HG03521 (cell line): ENCODE data around the gene OR1K1.
"Not testable (repeated sequence)": the region's sequence is repeated elsewhere in the genome, so short reads cannot be mapped to it uniquely, and the experiment has no call there.

Experiments
- ATAC-seq: cut with Tn5 transposase; IDR thresholded peaks from one replicate; pipeline ENCODE4 v1.9.1; 2021; ENCODE audit warnings: mild to moderate bottlenecking, moderate library complexity; ENCODE audit not compliant: unreplicated experiment

The OR1K1 gene

DNA sequence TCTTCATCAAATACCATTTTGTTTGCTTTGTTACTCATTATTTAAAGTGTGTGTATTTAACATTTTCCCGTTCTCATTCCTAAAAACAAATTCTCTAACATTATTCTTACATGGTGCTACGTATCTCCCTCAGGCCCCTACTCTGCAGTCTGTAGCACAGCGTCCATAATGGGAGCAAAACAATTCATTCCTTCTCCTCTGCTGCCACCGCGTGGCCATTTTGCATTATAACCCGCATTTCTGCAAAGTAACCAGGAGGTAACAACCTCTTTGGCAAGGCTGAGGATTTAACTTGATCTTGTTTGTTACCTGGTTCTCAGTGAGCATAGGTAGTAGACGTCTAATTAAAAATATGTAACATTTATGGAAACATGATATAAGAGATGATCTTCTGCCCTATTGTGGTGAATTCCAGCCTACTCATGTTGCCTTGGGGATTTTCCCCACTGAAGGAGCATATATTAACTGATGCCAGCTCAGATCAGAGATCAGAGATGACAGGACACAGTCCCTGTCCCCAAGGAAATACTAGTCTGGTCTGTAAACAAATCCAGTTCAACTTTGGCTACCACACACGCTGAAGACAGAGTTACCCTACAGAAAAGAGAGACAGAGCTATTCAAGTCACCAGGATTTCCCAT lies 10.5 kb downstream of the OR1K1 start:
- peak; percentile 55 for ATAC-seq

DNA sequence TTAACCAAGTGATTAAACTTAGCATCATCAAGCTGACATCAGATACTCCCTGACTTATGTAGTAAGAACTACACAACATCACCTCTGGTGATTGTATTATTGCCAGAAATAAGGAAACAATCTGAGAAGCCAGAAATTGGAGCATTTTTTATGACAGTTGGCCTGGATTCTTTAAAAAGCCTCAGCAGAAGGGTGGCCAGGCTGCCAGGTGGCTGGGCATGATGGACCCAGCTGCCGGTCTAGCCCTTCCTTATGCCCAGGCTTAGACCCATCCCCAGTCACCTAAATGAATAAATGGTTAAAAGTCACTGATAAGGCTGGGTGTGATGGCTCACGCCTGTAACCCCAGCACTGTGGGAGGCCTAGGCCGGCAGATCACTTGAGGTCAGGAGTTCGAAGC lies 12.8 kb downstream of the OR1K1 start:
- no peak for ATAC-seq

DNA sequence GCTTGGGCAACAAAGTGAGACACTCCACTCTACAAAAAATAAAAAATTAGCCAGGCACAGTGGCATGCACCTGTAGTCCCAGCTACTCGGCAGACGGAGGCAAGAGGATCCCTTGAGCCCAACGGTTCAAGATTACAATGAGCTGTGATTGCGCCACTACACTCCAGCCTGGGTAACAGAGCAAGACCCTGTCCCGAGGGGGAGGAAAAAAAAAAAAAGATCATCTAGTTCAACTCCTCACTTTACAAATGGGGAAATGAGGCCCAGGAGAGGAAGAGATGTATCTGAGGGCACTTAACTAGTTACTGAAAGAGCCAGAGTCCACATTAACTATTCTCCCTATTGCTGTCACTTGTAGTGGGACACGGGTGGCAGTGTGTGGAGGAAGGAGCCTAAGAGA lies 14.6 kb downstream of the OR1K1 start:
- ATAC-seq: no peak

DNA sequence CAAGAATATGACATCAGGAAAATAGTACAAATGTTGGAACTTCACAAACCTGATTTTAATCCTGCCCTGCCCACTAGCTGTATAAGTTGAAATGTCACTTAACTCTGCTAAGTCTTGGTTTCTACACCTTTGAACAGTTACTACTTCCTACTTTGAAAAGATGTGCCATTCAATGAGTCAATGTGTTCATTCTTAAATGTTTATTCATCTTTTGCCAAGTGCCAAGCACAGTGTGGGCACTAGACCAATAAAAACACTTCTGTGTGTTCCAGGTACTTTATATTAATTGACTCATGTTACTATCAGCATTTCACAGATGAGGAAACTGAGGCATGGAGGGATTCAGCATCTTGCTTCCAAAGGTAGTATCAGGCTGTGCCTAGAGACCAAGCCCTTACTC lies 15.6 kb downstream of the OR1K1 start:
- ATAC-seq: no peak

DNA sequence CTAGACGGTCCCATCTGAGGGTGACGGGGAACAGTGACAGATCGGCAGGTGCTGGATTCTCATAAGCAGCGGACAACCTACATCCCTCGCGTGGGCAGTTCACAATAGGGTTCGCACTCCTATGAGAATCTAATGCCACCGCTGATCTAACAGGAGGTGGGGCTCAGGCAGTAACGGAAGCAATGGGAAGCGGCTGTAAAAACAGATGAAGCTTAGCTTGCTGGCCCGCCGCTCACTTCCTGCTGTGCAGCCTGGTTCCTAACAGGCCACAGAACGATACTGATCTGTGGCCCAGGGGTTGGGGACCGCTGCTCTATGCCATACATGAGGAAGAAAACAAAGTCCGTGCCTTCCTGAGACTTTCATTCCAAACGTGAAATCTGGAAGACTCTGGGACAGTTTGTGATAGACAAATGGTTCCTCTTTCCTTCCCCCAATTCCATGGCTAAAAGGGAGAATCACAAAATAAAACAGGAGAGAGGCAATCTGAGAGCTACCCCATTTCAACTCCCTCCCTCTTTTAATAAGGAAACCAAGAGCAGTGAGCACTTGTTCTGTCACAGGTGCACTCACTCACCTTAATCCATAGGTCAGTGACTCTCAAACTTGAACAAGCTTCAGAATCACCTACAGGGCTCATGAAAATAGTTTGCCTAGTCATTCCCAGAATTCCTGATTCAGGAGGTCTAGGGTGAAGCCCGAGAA lies 16.4 kb downstream of the OR1K1 start:
- no peak for ATAC-seq

DNA sequence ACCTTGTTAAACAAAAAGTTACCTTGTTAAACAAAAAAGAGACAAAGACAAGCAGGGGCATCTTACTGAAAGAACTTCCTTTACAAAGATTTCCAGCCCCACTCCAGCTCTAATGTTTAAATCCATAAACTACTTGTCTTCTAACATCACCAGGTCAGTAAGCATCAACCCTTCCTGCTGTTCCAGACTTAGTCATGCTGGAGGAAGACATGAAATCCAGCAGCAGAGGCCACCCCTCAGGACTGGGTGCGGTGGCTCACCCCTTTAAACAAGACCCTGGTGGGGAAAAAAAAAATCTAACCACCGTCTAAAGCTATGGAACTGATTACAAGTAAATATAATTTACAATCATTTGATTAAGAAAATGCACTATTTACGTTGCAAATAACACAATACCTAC lies 19.4 kb downstream of the OR1K1 start:
- no peak for ATAC-seq

DNA sequence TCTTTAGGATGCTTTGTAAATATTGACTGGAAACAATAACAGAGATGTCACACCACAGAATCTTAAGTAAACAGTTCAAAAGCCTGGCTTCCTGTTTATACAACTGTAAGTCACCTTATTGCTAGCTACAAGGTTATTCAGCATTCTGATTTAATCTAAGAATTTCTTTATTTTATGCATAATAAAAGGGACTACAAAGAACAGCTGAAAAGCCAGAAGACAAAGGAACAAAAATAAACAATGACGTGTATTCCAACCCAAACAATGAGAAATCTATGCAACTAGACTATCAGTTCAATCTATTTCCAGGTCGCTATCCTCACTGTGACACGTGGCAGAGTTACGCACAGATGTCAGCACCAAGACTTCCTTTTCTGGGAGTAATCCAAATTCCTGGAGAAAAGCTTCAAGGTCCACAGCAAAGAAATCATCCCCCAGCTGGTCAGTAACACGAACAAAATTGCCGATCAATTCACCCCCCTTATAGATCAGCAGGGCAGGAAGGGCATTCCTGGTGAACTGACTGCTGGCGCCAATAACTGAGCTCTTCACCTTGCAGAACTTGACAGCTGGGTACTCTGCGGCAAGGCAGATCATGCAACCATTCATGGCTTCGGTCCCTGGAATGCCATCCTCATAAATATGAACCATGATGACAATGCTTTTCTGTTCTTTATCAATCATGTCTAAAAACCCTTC lies 20.0 kb downstream of the OR1K1 start:
- no peak for ATAC-seq

DNA sequence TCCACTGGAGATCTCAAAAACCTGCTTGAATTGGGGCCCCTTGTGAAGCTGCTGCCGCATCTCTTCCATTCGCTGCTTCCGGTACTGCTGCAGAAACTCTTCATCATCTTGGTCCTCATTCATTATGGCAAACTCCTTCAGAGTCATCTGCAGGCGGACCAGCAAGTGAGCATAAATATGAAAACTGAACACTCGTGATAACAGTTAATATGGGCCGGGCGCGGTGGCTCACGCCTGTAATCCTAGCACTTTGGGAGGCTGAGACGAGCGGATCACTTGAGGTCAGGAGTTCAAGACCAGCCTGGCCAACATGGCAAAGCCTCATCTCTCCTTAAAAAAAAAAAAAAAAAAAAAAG lies 20.5 kb downstream of the OR1K1 start:
- ATAC-seq: no peak

DNA sequence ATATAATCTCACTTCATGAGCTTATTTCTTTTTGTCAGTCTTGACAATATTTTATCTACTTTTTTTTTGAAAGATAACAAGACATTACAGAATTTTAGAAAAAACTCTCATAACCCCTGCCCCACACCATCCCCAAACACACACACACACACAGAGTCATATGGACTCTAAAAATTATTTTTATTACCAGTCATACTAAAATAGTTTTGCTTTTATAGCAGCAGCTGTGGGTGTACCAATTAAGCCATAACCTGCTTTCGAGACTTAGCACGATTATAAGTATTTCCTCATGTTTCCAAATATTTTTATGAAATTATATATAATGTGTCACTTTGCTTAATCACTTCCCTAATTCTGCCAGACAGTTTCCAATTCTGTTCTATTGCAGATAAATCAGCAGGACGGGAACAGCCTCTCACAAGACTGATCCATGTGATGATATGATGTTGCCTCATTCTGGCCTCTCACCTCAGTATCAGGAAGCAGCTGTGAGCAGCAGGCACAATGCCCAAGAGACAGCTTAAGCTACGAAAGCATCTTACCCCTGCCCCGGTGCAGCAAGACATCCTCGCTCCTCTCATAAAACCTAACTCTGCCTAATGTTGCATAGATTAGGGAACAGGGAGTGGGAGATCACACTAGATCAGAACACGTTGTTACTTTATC lies 21.5 kb downstream of the OR1K1 start:
- ATAC-seq: no peak

DNA sequence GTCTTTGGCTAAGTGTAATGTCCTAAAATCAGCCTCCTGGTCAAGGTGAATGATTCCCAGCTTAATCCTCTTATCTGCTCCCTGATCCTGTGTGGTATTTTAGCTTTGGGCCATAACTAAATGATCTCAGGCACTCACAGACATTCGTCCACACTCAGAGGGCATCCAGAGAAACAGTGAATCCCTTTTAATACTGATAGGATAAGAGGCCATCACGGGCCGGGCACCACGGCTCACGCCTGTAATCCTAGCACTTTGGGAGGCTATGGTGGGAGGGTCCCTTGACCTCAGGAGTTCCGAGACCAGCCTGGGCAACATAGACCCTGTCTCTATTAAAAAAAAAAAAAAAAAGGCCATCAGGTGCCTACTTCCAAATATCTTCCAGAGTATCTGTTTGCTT lies 22.1 kb downstream of the OR1K1 start:
- no peak for ATAC-seq

DNA sequence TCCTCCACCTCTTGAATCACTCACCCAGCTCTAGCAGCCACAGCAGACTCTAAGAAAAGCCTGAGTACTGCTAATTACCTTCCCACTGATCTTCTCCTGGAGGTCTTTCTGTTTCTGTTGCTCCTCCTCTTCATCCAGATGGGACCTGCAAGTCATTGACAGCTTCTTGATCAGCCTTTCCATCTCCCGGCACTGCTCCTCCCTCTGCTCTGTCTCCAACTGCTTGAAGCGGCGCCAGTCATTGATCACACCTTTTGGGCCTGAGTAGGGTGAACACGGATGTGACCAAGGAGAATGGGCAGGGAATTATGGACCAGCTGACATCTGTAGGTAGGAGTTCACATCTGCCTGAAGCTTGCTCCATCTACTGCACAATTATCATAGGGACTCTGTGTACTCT lies 23.0 kb downstream of the OR1K1 start:
- ATAC-seq: no peak

DNA sequence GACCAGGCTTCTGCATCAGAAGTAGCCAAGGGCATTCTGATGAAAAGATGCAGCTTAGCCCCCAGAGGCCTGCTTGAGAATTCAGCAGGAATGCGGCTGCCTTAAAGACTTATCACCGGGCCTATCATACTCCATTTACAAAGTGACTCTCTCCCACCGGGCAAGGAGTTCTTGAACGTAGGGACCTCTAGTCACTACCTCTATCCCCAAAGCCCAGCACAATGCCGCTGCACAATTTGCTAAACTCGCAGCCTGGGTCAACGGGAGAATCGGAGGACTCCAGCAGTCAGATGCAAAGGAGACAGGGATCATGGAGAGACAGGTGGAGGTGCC lies 27.8 kb downstream of the OR1K1 start:
- ATAC-seq: peak; percentile 5

DNA sequence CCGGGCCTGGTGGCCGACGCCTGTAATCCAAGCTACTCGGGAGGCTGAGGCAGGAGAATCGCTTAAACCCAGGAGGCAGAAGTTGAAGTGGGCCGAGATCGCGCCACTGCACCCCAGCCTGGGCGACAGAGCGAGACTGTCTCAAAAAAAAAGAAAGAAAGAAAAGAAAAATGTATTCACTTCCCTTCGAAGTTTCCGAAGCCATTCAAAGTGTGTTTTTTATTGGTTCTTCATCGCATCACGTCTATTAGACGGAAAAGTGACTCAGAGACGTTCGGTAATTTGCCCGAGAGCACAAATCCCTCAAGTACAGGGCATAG lies 29.0 kb downstream of the OR1K1 start:
- not testable (repeated sequence) for ATAC-seq

DNA sequence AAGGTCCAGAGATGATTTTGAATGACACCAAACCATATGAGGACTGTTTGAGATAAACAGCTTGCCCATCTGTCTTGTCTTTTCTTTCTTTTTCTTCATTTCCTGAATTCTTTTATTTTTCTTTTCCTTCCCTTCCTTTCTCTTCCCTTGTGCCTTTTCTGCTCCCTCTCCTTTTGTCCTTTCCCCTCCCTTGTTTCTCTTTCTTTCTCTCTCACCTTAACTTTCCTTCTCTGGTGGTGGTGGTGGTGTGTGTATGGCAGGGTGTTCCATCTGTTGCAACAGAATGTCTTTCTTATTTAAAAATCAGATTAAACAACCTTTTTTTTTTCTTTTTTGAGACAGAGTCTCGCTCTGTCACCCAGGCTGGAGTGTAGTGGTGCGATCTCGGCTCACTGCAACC lies 32.3 kb downstream of the OR1K1 start:
- ATAC-seq: no peak

DNA sequence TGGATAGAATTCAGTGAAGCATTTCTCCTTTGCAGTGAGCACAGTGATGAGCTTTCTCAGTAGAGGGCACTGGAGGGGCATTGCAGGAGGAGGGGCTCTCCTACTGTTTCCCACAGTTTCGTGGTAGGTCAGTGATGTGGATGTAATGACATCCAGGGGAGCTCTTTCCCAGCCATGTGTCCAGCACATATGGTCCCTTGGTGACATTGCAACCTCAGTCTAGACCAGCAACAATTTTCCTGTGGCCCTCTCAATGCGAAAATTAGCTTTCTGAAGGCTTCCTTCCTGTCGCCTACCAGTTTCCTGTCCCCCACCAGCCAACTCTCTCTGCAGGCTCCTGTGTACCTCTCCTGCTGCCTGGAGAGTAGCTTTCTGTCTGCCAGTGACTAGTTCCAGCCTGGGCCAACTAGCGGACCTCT lies 35.4 kb downstream of the OR1K1 start:
- no peak for ATAC-seq

DNA sequence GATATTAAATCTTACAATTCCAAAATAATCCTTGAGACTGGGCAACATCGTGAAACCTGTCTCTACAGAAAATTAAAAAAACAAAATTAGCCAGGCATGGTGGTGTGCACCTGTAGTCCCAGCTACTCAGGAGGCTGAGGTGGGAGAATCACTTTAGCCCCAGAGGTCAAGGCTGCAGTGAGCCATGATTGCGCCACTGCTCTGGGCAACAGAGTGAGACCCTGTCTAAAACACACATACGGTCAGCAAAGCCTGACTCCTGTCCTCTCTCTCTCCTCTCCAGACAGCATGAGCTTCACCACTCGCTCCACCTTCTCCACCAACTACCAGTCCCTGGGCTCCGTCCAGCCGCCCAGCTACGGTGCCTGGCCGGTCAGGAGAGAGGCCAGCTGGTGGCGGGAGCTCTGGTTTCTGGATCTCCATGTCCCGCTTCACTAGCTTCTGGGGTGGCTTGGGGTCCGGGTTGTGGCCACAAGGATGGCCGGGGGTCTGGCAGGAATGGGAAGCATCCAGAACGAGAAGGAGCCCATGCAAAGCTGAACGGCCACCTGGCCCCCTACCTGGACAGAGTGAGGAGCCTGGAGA lies 37.4 kb downstream of the OR1K1 start:
- ATAC-seq: no peak

DNA sequence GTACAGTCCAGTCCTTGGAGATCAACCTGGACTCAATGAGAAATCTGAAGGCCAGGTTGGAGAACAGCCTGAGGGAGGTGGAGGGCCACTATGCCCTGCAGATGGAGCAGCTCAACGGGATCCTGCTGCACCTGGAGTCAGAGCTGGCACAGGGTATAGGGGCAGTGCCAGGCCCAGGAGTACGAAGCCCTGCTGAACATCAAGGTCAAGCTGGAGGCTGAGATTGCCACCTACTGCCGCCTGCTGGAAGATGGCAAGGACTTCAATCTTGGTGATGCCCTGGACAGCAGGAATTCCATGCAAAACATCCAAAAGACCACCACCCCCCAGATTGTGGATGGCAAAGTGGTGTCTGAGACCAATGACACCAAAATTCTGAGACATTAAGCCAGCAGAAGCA lies 38.5 kb downstream of the OR1K1 start:
- ATAC-seq: not testable (repeated sequence)

DNA sequence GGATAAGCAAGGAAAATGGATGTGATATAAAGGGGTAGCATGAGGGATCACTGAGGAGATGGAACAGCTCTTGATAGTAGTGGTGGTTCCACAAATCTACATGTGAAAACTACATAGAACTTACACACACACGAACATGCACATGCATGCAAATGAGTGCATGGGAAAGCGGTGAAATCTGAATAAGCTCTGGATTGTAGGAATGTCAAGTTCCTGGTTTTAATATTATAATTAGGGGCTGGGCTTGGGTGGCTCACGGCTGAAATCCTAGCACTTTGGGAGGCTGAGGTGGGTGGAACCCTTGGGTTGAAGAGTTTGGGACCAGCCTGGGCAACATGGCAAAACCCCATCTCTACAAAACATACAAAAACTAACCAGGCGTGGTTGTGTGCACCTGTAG lies 41.6 kb downstream of the OR1K1 start:
- no peak for ATAC-seq

DNA sequence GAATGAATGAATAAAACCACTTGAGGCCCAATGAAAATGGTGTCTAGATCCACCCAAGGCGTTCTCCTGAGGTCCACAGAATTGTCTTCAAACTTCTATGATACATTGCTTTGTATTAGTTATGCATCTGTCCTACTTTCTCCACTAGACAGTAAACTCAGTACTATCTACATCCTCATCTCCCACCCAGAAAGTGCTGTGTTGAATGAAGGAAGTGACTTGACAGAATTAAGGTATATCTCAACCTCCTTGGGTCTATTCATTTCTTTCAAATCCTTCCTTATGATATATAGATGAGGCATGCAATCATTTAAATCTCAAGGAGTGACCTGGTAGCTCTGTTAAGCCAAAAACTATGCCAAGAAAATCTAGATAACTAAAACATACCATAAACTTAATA lies 44.2 kb downstream of the OR1K1 start:
- ATAC-seq: no peak

DNA sequence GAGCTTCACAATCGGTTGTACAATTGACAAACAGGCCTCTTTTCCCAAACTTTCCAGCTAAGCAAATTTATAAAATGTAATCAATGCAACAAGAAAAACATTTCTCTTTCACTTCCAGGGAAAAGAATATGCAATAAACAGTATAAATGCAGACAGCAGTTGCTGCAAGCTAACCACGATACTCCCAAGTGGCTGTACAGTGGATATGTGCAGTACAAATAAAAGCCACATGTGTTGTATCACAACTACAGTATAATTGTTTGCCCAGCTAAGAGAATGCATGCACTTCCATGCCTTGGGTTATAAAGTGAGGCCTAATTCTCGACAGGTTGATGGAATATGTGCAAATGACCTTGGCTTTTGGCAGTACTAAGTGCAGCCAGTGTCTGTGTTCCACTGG lies 45.2 kb downstream of the OR1K1 start:
- no peak for ATAC-seq

DNA sequence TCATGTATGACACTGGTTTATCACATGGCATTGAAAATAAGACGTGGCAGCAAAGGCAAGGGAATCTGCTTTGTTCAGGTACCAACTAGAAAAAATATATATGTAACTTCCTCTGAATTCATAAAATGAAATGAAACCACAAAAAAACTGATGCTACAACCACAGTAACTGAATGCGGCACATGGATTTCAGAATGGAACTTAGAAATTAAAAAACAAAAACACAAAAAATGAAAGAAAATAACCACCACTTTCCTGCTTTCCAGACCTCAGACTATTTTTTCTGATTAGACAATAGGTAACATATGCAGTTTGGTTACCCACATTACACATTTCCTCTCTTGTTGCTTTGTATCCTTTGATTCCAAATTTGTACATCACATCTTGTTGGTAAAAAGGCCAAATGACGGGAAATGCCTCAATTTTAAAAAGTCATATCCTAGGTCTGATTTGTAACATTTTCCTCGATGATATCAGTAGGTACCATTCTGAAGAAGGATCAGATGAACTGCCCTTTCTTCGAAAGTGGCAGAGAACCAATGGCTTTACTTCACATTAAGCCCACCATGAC lies 46.5 kb downstream of the OR1K1 start:
- no peak for ATAC-seq
